ENCODE data around the gene PTPN6.

PTPN6 gene

DNA sequence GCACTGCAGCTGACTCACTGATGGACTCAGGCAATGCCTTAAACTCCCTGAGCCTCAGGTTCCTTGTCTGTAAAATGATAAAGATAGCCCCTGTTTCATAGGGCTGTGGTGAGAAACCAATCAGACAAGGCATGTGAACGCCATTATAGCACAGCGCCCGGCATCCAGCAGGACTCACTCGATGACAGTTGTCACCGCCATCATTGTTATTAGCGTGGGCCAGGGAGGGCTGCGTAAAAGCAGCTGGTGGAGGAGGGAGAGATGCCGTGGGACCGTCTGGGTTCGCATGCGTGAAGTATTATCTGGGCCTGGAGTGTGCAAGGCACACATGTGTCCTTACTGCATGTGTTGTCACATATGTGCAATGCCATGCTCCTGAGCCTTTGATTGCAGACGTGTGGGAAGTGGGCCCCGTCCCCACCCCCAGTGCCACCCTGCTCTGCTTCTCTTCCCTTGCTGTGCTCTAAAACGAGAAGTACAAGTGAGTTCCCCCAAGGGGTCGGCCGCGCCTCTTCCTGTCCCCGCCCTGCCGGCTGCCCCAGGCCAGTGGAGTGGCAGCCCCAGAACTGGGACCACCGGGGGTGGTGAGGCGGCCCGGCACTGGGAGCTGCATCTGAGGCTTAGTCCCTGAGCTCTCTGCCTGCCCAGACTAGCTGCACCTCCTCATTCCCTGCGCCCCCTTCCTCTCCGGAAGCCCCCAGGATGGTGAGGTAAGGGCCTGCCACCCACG is at the start of gene PTPN6:
Gene PTPN6, plus strand, starts transcription at position 546 of the 730 bp plus-strand sequence. Its CDS starts 157 bp downstream, at position 703.
- no peaks in the 10 kb centered on the region for H3K9me3 ChIP-seq (replicated peaks; ENCODE audit: insufficient read depth, low read length)
- no peaks in the 10 kb centered on the region for H3K36me3 ChIP-seq (replicated peaks; ENCODE audit: insufficient read depth, low read length)
- H3K4me2 ChIP-seq (ENCODE audit: low read depth, low read length): peak within 1 kb of the TSS; percentile 99
- H3K4me3 ChIP-seq (ENCODE audit: low read length): peak within 1 kb of the TSS; percentile 80
- TF ChIP-seq CTCF (IDR thresholded peaks at IDR 0.05; ENCODE audit: low read length) (no peak), EZH2 (optimal IDR thresholded peaks at IDR 0.05; ENCODE audit: low read depth, low read length) (no peak), EZH2phosphoT487 (IDR thresholded peaks at IDR 0.05; ENCODE audit: low read length) (no peak)
- peak within 1 kb of the TSS; percentile 97 for H3K27ac ChIP-seq (ENCODE audit: low read length)
- peaks cover 58% of the 10 kb centered on the region for H3F3A ChIP-seq (ENCODE audit: insufficient read depth, low read length)
- no peaks in the 10 kb centered on the region for H3K9me2 ChIP-seq (replicated peaks; ENCODE audit: insufficient read depth, low read length)
- DNase-seq: no peak
- H3K4me1 ChIP-seq (ENCODE audit: low read length): peaks cover 58% of the 10 kb centered on the region
- H2AFZ ChIP-seq (ENCODE audit: low read length): peak within 1 kb of the TSS; percentile 21
- no peaks in the 10 kb centered on the region for H3K27me3 ChIP-seq (replicated peaks; ENCODE audit: insufficient read depth, low read length)
- peak within 1 kb of the TSS; percentile 91 for H3K9ac ChIP-seq (ENCODE audit: low read length)
- H3K79me2 ChIP-seq (ENCODE audit: low read length): peaks cover 59% of the 10 kb centered on the region
- no peaks in the 10 kb centered on the region for H4K20me1 ChIP-seq (ENCODE audit: insufficient read depth, low read length)

DNA sequence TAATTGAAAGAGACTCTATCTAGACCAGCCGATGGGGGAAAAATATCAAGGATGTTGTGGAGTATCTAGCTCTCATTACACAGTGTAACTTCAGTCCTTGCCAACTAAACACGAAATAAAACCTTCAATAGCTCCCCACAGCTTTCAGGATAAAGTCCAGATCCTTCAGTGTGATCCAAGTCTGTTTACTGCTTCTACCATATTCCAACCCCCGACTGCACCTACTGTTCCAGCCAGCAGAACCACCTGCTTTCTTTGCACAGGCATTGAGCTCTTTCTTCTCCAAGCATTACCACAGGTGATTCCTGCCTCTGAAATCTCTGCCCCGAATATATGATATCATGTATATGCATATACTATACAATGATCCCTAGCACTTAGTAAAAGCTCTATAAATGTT is 48.7 kb upstream of the PTPN6 start:
- Histone ChIP-seq H3K9me2 (replicated peaks; ENCODE audit: insufficient read depth, low read length) (no peaks in the 10 kb centered on the region), H3K27ac (ENCODE audit: low read length) (no peak overlapping the region), H2AFZ (ENCODE audit: low read length) (no peak overlapping the region), H3K4me1 (ENCODE audit: low read length) (peaks cover 11% of the 10 kb centered on the region), H4K20me1 (ENCODE audit: insufficient read depth, low read length) (no peaks in the 10 kb centered on the region), H3K4me3 (ENCODE audit: low read length) (no peak overlapping the region), H3K9me3 (replicated peaks; ENCODE audit: insufficient read depth, low read length) (no peaks in the 10 kb centered on the region), H3F3A (ENCODE audit: insufficient read depth, low read length) (no peaks in the 10 kb centered on the region), H3K36me3 (replicated peaks; ENCODE audit: insufficient read depth, low read length) (no peaks in the 10 kb centered on the region), H3K79me2 (ENCODE audit: low read length) (no peaks in the 10 kb centered on the region), H3K27me3 (replicated peaks; ENCODE audit: insufficient read depth, low read length) (no peaks in the 10 kb centered on the region), H3K4me2 (ENCODE audit: low read depth, low read length) (no peak overlapping the region), H3K9ac (ENCODE audit: low read length) (no peak overlapping the region)
- DNase-seq: no peak
- TF ChIP-seq EZH2phosphoT487 (IDR thresholded peaks at IDR 0.05; ENCODE audit: low read length) (no peak), CTCF (IDR thresholded peaks at IDR 0.05; ENCODE audit: low read length) (no peak), EZH2 (optimal IDR thresholded peaks at IDR 0.05; ENCODE audit: low read depth, low read length) (no peak)

DNA sequence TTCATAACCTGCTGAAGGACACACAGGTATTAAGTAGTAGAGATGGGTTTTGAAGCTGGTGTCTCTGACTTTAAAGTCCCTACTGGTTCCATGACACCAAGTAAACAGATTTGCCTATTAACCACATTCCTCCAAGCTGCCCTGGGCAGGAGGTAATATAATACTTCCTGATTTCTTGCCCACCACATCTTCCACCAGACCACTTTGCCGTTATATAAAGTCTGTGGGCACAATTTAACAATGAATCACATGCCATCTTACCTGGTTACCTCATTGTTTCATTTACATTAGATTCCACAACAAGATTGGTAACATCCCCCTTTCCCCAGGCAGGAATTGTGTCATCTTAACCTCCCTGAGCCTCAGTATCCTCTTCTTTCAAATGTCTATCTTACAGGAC is 47.4 kb upstream of the PTPN6 start:
- no peak overlapping the region for H3K4me2 ChIP-seq (ENCODE audit: low read depth, low read length)
- H2AFZ ChIP-seq (ENCODE audit: low read length): peak overlapping the region; percentile 71; the same call in 1 of the 2 replicates
- H3K36me3 ChIP-seq (replicated peaks; ENCODE audit: insufficient read depth, low read length): no peaks in the 10 kb centered on the region
- no peak for DNase-seq
- H3K4me3 ChIP-seq (ENCODE audit: low read length): no peak overlapping the region
- no peaks in the 10 kb centered on the region for H3K79me2 ChIP-seq (ENCODE audit: low read length)
- H3K4me1 ChIP-seq (ENCODE audit: low read length): peaks cover 11% of the 10 kb centered on the region
- H3F3A ChIP-seq (ENCODE audit: insufficient read depth, low read length): no peaks in the 10 kb centered on the region
- H3K27me3 ChIP-seq (replicated peaks; ENCODE audit: insufficient read depth, low read length): no peaks in the 10 kb centered on the region
- TF ChIP-seq CTCF (IDR thresholded peaks at IDR 0.05; ENCODE audit: low read length) (no peak), EZH2phosphoT487 (IDR thresholded peaks at IDR 0.05; ENCODE audit: low read length) (no peak), EZH2 (optimal IDR thresholded peaks at IDR 0.05; ENCODE audit: low read depth, low read length) (no peak)
- no peak overlapping the region for H3K9ac ChIP-seq (ENCODE audit: low read length)
- no peaks in the 10 kb centered on the region for H4K20me1 ChIP-seq (ENCODE audit: insufficient read depth, low read length)
- H3K9me2 ChIP-seq (replicated peaks; ENCODE audit: insufficient read depth, low read length): no peaks in the 10 kb centered on the region
- no peaks in the 10 kb centered on the region for H3K9me3 ChIP-seq (replicated peaks; ENCODE audit: insufficient read depth, low read length)
- no peak overlapping the region for H3K27ac ChIP-seq (ENCODE audit: low read length)
